Naive B cell (primary cell): ENCODE measurements around the gene YARS1. TPM values are rescaled to one million over a fixed set of nuclear protein-coding genes. Genes with fewer than 3 reads are reported as not detected.

Experiments
- ATAC-seq, 2 donors: fragments of 150-1000 bp; cut with Tn5 transposase; 2 replicates each; pipeline ENCODE4 v1.10.0; 2021; ENCODE audit warnings: low read depth in 2 of 2, mild to moderate bottlenecking in 2 of 2, moderate library complexity in 2 of 2
- DNase-seq: peaks from one replicate; pipeline ENCODE4 v3.0.0; 2022
- H3K27ac Mint-ChIP-seq, 6 donors: one replicate each; pipeline ENCODE4 v1.8.0; 2020 to 2022; ENCODE audit warnings: mild to moderate bottlenecking in 6 of 6, mixed read lengths in 6 of 6, moderate library complexity in 5 of 6, inconsistent platforms in 2 of 6
- H3K27me3 Mint-ChIP-seq, 3 donors: one replicate each; pipeline ENCODE4 v1.8.0; 2021 to 2022; ENCODE audit warnings: mixed read lengths in 3 of 3, mild to moderate bottlenecking in 1 of 3
- H3K36me3 Mint-ChIP-seq, 2 donors: one replicate each; pipeline ENCODE4 v1.8.0; 2020 to 2022; ENCODE audit warnings: mixed read lengths in 2 of 2, inconsistent platforms in 1 of 2, mild to moderate bottlenecking in 1 of 2
- H3K4me1 Mint-ChIP-seq, 3 donors: one replicate each; pipeline ENCODE4 v1.8.0; 2020 to 2022; ENCODE audit warnings: mixed read lengths in 3 of 3, inconsistent platforms in 1 of 3, mild to moderate bottlenecking in 1 of 3, moderate library complexity in 1 of 3
- H3K4me3 Mint-ChIP-seq, 8 donors: one replicate each; pipeline ENCODE4 v1.8.0; 2020 to 2022; ENCODE audit warnings: mild to moderate bottlenecking in 8 of 8, mixed read lengths in 8 of 8, moderate library complexity in 8 of 8, inconsistent platforms in 2 of 8
- H3K9me3 Mint-ChIP-seq, 7 donors: one replicate each; pipeline ENCODE4 v1.8.0; 2020 to 2022; ENCODE audit warnings: mixed read lengths in 7 of 7, mild to moderate bottlenecking in 5 of 7, inconsistent platforms in 2 of 7, moderate library complexity in 1 of 7
- polyA plus RNA-seq, 6 donors: library from polyadenylated mRNA; unstranded; fragments of 300-500 nt; fragmentation: Illumina TruSeq; gene quantifications; one replicate each; pipeline ENCODE4 v1.2.3, GENCODE V29; 2021; ENCODE audit warnings: low read depth in 6 of 6

YARS1 gene
- polyA plus RNA-seq, 6 donors from 2014 or later = 26.0 to 43.9 (median 35.1) TPM

DNA sequence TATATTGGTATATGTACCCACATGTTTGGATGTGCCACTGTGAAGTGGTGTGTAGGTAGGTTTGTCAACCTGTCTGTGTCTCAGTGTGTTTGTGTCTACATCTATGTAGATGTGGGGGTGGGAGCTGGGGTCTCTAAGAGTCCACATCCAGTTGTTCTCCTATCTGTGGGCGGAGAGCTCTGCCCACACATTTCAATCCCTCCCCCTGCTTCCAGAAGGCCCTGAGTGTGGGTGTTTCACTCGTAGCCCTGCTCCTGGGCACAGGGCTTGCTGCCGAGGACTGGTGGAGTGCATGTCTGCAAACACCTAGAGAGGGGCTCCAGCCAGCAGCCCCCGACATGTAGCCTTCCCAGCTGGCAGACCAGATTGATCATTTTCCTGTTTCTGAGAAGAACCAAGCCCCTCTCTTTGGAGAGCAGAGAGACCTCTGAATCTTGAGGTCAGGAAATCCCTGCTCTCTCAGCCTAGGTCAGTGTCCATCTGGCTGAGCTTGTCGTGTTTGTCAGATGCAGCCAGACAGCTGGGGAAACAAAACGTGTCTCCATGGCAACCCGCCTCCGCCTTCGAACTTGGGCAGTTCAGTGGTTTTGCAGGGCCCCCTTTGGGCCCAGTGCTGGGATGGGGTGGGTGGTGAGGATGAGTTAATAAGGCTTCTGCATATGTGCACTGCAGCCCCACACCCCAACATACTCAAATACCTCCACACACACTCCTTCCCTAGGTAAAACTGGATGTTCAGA, 83.4 kb downstream of the YARS1 start:
- Mint-ChIP-seq H3K9me3 (no peaks in the 10 kb centered on the region), H3K27ac (peak overlapping the region in 1 of 6 donors; percentile 28), H3K27me3 (peaks cover 8 to 35% (median 22%) of the 10 kb centered on the region in 3 donors), H3K4me1 (no peaks in the 10 kb centered on the region), H3K4me3 (no peak overlapping the region), H3K36me3 (no peaks in the 10 kb centered on the region)
- no peak for ATAC-seq
- no peak for DNase-seq

DNA sequence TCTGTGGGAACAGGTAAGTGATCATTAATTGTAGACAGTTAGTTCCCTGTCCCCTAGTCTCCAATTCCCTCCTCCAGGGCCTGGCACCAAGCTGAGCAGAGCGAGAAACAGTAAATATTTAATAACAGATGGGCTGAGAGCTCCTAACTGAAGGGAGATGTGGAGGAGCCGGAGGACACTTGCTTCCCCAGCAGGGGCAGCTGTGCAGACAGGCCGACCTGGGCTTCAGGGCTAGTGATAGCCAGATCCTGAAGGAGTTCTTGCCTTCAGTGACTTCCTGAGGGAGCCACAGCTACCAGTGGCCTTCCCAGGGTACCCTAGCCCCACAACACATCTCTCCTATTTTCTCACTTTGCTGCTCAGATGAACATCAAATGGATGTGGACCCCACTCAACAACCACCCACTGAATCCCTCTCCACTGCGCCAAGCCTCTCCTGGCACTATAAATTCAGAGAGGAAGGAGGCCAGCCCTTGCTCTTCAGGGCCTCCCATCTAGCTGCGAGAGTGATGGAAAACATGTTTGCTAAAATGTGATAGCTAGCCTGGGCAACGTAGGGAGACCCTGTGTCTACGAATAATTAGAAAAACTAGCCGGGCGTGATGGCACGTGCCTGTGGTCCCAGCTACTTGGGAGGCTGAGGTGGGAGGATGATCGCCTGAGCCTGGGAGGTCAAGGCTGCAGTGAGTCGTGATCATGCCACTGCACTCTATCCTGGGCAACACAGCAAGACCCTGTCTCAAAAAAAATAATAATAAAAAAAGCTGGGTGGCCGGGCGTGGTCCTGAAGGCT, 87.7 kb downstream of the YARS1 start:
- peaks cover 3 to 8% (median 8%) of the 10 kb centered on the region in 3 donors for H3K4me1 Mint-ChIP-seq
- H3K4me3 Mint-ChIP-seq = no peak overlapping the region
- H3K27ac Mint-ChIP-seq = no peak overlapping the region
- H3K36me3 Mint-ChIP-seq = no peaks in the 10 kb centered on the region
- H3K27me3 Mint-ChIP-seq = peaks cover 4 to 42% (median 26%) of the 10 kb centered on the region in 3 donors
- no peak for DNase-seq
- no peak for ATAC-seq
- peaks cover 0 to 1% (median 0%) of the 10 kb centered on the region in 7 donors for H3K9me3 Mint-ChIP-seq

DNA sequence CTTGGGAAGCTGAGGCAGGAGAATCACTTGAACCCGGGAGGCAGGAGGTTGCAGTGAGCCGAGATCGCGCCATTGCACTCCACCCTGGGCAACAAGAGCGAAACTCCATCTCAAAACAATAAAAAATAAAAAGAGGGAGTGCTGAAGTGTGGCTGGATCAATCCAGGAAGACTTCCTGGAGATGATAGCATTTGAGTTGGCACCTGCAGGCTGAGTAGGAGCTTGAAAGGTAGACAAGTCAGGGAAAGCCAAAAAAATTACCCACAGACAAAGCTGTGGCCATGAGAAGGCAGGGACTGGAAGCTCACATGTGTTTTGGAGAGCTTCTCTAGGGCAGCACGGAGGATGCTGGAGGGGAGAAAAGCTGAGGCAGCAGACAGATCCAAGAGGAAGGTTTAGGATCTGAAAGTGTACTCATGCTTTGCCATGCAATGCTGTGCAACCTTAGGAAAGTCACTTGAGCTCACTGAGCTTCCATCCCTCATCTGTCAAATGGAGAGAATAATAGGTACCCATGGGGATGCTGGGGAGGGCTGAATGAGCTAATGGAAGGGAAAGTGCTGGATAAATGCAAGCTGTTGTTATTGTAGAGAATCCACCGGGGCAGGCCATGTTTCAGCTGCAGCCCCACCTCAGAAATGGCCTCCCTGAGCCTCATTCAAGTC, 88.6 kb downstream of the YARS1 start:
- no peak for ATAC-seq
- H3K27me3 Mint-ChIP-seq = peaks cover 3 to 36% (median 29%) of the 10 kb centered on the region in 3 donors
- H3K27ac Mint-ChIP-seq = no peak overlapping the region
- no peak overlapping the region for H3K4me3 Mint-ChIP-seq
- peaks cover 0 to 1% (median 0%) of the 10 kb centered on the region in 7 donors for H3K9me3 Mint-ChIP-seq
- peaks cover 3 to 10% (median 8%) of the 10 kb centered on the region in 3 donors for H3K4me1 Mint-ChIP-seq
- no peaks in the 10 kb centered on the region for H3K36me3 Mint-ChIP-seq
- no peak for DNase-seq

DNA sequence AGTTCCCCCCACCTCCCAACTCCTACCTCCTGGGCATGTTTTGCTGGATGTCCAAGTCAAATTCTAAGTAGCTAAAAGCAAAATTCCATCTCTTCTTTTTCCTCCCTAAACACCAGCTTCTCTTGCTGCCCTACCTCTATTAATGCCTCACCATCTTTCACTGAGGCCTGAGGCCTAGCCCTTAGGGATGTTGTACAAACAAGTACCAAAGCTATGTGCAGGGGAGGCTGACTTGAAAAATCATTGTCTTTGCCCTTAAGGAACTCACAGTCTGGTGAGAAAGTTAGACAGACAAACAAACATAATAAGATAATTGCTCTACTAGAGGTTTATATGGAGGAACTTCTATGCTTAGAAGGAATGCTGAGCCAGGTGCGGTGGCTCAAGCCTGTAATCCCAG, 89.3 kb downstream of the YARS1 start:
- no peak for ATAC-seq
- peaks cover 0 to 36% (median 29%) of the 10 kb centered on the region in 3 donors for H3K27me3 Mint-ChIP-seq
- no peak for DNase-seq
- H3K36me3 Mint-ChIP-seq = no peaks in the 10 kb centered on the region
- H3K9me3 Mint-ChIP-seq = peaks cover 0 to 1% (median 0%) of the 10 kb centered on the region in 7 donors
- H3K4me3 Mint-ChIP-seq = no peak overlapping the region
- H3K4me1 Mint-ChIP-seq = peaks cover 3 to 10% (median 8%) of the 10 kb centered on the region in 3 donors
- no peak overlapping the region for H3K27ac Mint-ChIP-seq

DNA sequence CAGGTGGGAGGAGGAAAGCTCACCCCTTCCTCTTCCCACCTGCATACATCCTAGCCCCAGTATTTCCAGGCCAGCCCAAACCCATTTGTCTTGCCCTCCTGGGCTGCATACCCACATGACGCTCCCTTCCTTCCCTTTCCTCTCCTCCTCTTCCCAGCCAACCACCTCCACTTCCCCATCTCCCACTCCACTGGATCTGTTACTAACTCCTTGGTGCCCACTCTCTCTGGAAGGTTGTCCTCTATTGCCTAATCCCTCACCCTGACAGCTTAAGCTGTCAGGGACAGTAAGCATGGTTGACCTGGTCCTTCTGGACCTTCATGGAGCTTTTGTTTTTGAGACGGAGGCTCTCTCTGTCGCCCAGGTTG, 91.6 kb downstream of the YARS1 start:
- Mint-ChIP-seq H3K4me3 (no peak overlapping the region), H3K9me3 (peaks cover 0 to 1% (median 0%) of the 10 kb centered on the region in 7 donors), H3K27me3 (peaks cover 3 to 48% (median 43%) of the 10 kb centered on the region in 3 donors), H3K36me3 (no peaks in the 10 kb centered on the region), H3K4me1 (peaks cover 3 to 10% (median 8%) of the 10 kb centered on the region in 3 donors), H3K27ac (no peak overlapping the region)
- ATAC-seq (no peak), DNase-seq (no peak)

Other genes with a start within 250 kb of the YARS1 start
- 10 to 100 TPM; 63.2 to 99.7 (median 85.8) TPM for gene ZBTB8OS, start 166.8 kb downstream of the YARS1 start, polyA plus RNA-seq
- gene RBBP4, start 166.2 kb downstream of the YARS1 start, polyA plus RNA-seq = 100 to 1,000 TPM; 307 to 561 (median 336) TPM
- not detected for gene SYNC, start 114.6 kb downstream of the YARS1 start, polyA plus RNA-seq
- 10 to 100 TPM in 5 of 6 donors, 1 to 10 TPM in 1; 3.6 to 24.5 (median 16.3) TPM for gene S100PBP, start 295 bp upstream of the YARS1 start, polyA plus RNA-seq
- under 1 TPM in 1 of 6 donors, not detected in 5; 0.20 TPM for gene FNDC5, start 53.6 kb upstream of the YARS1 start, polyA plus RNA-seq
- gene HPCA, start 69.1 kb upstream of the YARS1 start, polyA plus RNA-seq = not detected
- not detected for gene TMEM54, start 84.0 kb upstream of the YARS1 start, polyA plus RNA-seq
- 1 to 10 TPM; 1.0 to 2.8 (median 1.9) TPM for gene RNF19B, start 147.5 kb upstream of the YARS1 start, polyA plus RNA-seq
- 100 to 1,000 TPM; 107 to 151 (median 134) TPM for gene AK2, start 219.5 kb upstream of the YARS1 start, polyA plus RNA-seq